HG03442 (cell line): ENCODE measurements around the gene AFG3L2.

Experiments
- ATAC-seq: cut with Tn5 transposase; IDR thresholded peaks from one replicate; pipeline ENCODE4 v1.9.1; 2021; ENCODE audit warnings: mild to moderate bottlenecking, moderate library complexity; ENCODE audit not compliant: unreplicated experiment

The AFG3L2 gene

DNA sequence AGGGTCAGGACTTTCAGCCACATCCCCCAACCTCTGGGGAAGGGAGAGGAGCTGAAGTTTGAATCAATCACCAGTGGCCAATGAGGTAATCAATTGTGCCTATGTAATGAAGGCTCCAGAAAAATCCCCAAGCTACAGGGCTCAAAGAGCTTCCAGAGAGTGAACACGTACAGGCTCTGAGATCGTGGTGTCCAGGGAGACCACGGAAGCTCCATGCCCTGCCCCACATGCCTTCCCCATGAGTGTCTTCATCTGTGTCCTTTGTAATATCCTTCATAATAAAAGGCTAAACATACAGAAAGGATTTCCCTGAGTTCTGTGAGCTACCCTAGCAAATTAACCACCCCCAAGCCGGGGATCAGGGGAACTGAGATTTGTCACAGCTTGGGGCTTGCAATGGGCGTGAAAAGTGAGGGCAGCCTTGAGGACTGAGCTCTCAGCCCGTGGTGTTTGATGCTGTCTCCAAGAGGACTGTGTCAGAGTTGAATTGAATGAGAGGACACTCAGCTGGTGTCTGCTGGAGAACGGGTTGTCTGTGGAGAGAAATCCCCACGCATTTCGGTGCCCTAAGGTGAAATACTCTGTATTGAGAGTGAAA lies 94.5 kb downstream of the AFG3L2 start:
- no peak for ATAC-seq

DNA sequence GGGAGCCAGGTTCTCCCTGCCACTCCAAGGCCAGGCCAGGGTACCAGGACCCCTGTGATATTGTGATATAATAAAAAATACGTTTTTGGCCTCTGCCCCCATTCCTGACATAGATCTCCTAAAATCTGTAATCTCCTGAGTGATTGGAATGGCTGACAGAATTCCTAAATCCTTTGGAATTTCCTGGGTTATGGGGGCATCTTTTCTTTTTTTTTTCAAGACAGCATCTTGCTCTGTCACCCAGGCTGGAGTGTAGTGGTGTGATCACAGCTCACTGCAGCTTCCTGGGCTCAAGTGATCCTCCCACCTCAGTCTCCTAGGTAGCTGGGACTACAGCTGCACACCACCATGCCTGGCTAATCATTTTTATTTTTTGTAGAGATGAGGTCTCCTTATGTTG lies 95.2 kb downstream of the AFG3L2 start:
- no peak for ATAC-seq

DNA sequence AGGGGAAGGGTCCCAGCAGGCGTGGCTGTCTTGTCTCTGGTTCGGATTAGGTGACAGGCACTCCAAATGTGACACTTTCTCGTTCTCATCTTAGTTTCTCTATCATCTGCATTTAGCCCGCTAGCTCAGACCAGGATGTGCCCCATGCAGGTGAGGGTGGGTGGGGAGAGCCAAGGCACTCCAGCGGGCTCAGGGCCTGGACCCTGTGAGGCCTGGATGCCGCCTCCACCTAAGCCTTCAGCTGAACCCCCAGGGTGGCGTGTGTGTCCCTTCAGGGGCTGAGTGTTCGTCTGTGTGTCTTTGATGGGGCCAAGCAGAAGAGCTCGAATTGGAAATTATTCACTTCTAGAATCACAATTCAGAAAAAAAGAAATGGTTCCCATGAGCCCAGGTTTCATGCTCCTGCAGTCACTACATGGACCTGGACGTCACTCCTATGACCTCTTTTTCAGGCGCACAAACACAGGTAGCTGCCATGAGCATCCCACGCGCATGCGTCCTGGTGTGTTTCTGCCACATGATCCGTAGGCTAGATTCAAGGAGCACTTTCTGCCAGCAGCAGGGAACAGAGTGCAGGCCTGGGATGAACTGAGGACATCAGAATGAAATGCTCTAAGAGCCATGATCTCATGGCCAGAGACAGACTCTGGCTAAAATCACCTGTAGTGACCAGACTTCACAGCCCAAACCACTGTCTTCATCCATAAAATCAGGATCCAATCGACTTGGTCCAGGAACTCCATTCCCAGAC lies 97.1 kb downstream of the AFG3L2 start:
- ATAC-seq: no peak
